AG10803 (cell line): Measurements from ENCODE around the gene OTUD7B.

Experiments used
- DNase-seq: peaks from one replicate; pipeline ENCODE4 v3.0.0; 2010; ENCODE audit warnings: low read depth
- H3K4me3 ChIP-seq: 2 replicates; pipeline ENCODE4 v1.5.1; 2011; ENCODE audit warnings: mild to moderate bottlenecking, low read length, control low read depth
- CTCF ChIP-seq: conservative IDR thresholded peaks from 2 replicates; pipeline ENCODE4 v1.5.1; 2011; ENCODE audit warnings: mild to moderate bottlenecking, low read length, control low read depth, inconsistent platforms

OTUD7B gene

GRCh38 chr1:150034336-150034735, 23.8 kb upstream of the OTUD7B start:
- no peak for DNase-seq
- TF ChIP-seq CTCF, result no peak
- H3K4me3 ChIP-seq, result no peak overlapping the region

- TF ChIP-seq CTCF, result no peak
- no peak for DNase-seq
- H3K4me3 ChIP-seq, result no peak overlapping the region
Measured at GRCh38 chr1:150028322-150028721, 17.8 kb upstream of the OTUD7B start.

GRCh38 chr1:150024156-150024555, 13.6 kb upstream of the OTUD7B start:
- TF ChIP-seq CTCF, result no peak
- no peak overlapping the region for H3K4me3 ChIP-seq
- no peak for DNase-seq

DNA sequence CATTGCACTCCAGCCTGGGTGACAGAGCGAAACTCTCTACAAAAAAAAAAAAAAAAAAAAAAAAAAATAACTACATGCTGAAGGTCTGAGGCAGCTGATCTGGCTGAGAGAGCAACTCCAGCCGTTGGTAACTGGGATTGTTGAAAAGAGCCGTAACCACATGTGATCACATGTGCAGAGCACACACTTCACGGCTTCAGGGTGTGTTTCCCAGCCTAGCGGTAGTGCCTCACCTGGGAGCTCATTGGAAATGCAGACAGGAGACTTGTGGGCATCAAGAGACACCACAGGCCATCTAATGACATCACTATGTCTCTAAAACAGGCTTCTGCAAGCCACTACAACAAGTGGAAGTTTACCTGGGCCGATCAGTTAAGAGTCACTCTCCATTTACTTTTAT, 11.8 kb upstream of the OTUD7B start:
- no peak for TF ChIP-seq CTCF
- DNase-seq, result no peak

DNA sequence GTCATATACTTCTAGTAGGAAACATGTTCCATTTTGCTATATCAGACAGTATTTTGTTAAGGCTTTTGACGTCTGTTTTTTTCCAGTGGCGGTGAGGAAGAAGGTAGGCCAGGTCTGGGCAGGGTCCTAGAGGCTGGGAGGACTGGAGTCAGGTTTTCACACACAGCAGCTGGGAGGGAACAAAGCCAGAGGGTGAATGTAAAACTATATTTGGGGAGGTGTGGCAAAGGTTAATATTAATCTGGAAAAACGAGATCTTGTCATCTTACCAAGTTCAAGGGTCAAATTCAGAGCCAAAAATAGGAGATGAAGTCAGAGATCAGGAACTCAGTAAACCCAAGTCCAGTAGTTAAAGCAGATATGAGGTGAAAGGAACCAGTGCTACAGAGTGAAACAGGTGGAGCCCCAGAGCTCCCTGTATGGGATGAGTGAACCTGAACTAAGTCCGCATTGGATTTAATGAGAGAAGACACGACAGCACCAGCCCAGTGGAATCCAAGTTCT, 10.7 kb upstream of the OTUD7B start:
- TF ChIP-seq CTCF, result no peak
- no peak overlapping the region for H3K4me3 ChIP-seq
- DNase-seq, result no peak

More for the DNA sequence above, 11.8 kb upstream of the OTUD7B start:
- H3K4me3 ChIP-seq, result no peak overlapping the region

DNA sequence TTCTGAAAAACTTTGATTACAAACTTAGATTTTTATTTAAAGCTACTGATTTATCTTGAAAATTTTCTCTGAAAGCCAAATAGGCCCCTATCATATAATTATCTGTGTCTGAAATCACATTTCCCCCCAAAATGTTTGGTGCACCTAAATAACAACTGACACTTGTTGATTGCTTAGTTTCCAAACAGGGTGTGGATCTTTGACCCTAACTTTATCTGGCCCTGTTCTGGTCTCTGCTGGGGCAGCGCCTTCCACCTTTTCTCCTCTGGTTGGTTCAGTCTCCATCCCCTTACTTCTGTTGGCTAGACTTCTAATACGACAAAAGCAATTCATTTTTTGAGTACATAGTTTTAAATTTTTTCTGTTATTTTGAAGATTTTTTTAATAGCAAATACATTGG, 10.2 kb upstream of the OTUD7B start:
- H3K4me3 ChIP-seq, result no peak overlapping the region
- DNase-seq, result no peak
- TF ChIP-seq CTCF, result no peak

GRCh38 chr1:150018165-150018564, 7.6 kb upstream of the OTUD7B start:
- no peak for DNase-seq
- no peak for TF ChIP-seq CTCF
- no peak overlapping the region for H3K4me3 ChIP-seq
